Osteoblast (primary cell): Measurements from ENCODE around the gene KRTAP10-1. TPM values are rescaled to one million over a fixed set of nuclear protein-coding genes. Genes with fewer than 3 reads are reported as not detected.

Experiments
- DNase-seq: peaks from one replicate; pipeline ENCODE4 v3.0.0; 2011; ENCODE audit warnings: low spot score, mixed read lengths; ENCODE audit not compliant: insufficient read length; ENCODE audit errors: missing footprints
- H2AFZ ChIP-seq: 2 replicates; pipeline ENCODE4 v1.6.0; 2011; ENCODE audit warnings: mild to moderate bottlenecking, low read length
- H3K27ac ChIP-seq: 2 replicates; pipeline ENCODE4 v1.5.1; 2011; ENCODE audit warnings: mild to moderate bottlenecking, low read depth, low read length, moderate library complexity
- H3K27me3 ChIP-seq: 2 replicates; pipeline ENCODE4 v1.6.0; 2012; ENCODE audit warnings: mild to moderate bottlenecking, control low read depth, inconsistent platforms, low read length, moderate library complexity; ENCODE audit not compliant: insufficient read depth
- H3K36me3 ChIP-seq: 2 replicates; pipeline ENCODE4 v1.5.1; 2011; ENCODE audit warnings: mild to moderate bottlenecking, low read length, control low read depth, moderate library complexity; ENCODE audit not compliant: insufficient read depth
- H3K4me1 ChIP-seq: 2 replicates; pipeline ENCODE4 v1.5.1; 2011; ENCODE audit warnings: mild to moderate bottlenecking, low read length, control low read depth, moderate library complexity; ENCODE audit not compliant: insufficient read depth
- H3K4me2 ChIP-seq: 2 replicates; pipeline ENCODE4 v1.6.0; 2011; ENCODE audit warnings: mild to moderate bottlenecking, low read length; ENCODE audit not compliant: insufficient read depth
- H3K4me3 ChIP-seq: fragments of 200-600 bp; sonication (generic); 3 replicates; pipeline ENCODE4 v1.5.1; 2012; ENCODE audit warnings: mild to moderate bottlenecking, low read length, inconsistent platforms; ENCODE audit not compliant: insufficient read depth
- H3K79me2 ChIP-seq: 2 replicates; pipeline ENCODE4 v1.6.0; 2012; ENCODE audit warnings: mild to moderate bottlenecking, low read length, control low read depth, inconsistent platforms; ENCODE audit not compliant: insufficient read depth
- H3K9me3 ChIP-seq: 2 replicates; pipeline ENCODE4 v1.5.1; 2011; ENCODE audit warnings: low read depth, low read length, control low read depth
- H4K20me1 ChIP-seq: 2 replicates; pipeline ENCODE4 v1.6.0; 2012; ENCODE audit warnings: mild to moderate bottlenecking, low read length, control low read depth; ENCODE audit not compliant: insufficient read depth
- CTCF ChIP-seq: IDR thresholded peaks from 2 replicates; pipeline ENCODE4 v1.5.1; 2011; ENCODE audit warnings: mild to moderate bottlenecking, low read depth, low read length, moderate library complexity; ENCODE audit errors: extremely low read depth
- total RNA-seq: library from RNA; depleted of rRNA; stranded (reverse); fragments of >200 nt; gene quantifications from 2 replicates; pipeline ENCODE4 v1.2.3, GENCODE V29; 2012

KRTAP10-1 gene
- total RNA-seq, 1 donor, result not detected

GRCh38 chr21:44490405-44490804 lies 49.6 kb downstream of the KRTAP10-1 start:
- no peaks in the 10 kb centered on the region for H3K79me2 ChIP-seq
- H3K27ac ChIP-seq, result no peak overlapping the region
- H3K36me3 ChIP-seq, result no peaks in the 10 kb centered on the region
- H2AFZ ChIP-seq, result no peak overlapping the region
- no peak for TF ChIP-seq CTCF
- no peaks in the 10 kb centered on the region for H3K27me3 ChIP-seq
- H3K9me3 ChIP-seq, result peaks cover 14% of the 10 kb centered on the region
- H3K4me2 ChIP-seq, result no peak overlapping the region
- H3K4me3 ChIP-seq, result no peak overlapping the region
- H4K20me1 ChIP-seq, result no peaks in the 10 kb centered on the region
- no peak for DNase-seq
- H3K4me1 ChIP-seq, result no peaks in the 10 kb centered on the region

GRCh38 chr21:44489962-44490361 lies 50.0 kb downstream of the KRTAP10-1 start:
- no peak overlapping the region for H3K4me2 ChIP-seq
- H3K27ac ChIP-seq, result no peak overlapping the region
- H3K27me3 ChIP-seq, result no peaks in the 10 kb centered on the region
- no peaks in the 10 kb centered on the region for H3K4me1 ChIP-seq
- H3K9me3 ChIP-seq, result peaks cover 14% of the 10 kb centered on the region
- no peaks in the 10 kb centered on the region for H3K79me2 ChIP-seq
- no peaks in the 10 kb centered on the region for H3K36me3 ChIP-seq
- no peak for TF ChIP-seq CTCF
- no peaks in the 10 kb centered on the region for H4K20me1 ChIP-seq
- no peak overlapping the region for H3K4me3 ChIP-seq
- no peak overlapping the region for H2AFZ ChIP-seq
- no peak for DNase-seq

Other genes starting within 250 kb of the KRTAP10-1 start
- 93.1 and 114 TPM in 2 replicates for gene PFKL, start 240.1 kb downstream of the KRTAP10-1 start, total RNA-seq
- gene CFAP410, start 200.8 kb downstream of the KRTAP10-1 start, total RNA-seq, result 14.5 and 15.0 TPM in 2 replicates
- under 0.01 and 0.36 TPM in 2 replicates for gene TRPM2, start 186.6 kb downstream of the KRTAP10-1 start, total RNA-seq
- gene LRRC3, start 84.7 kb downstream of the KRTAP10-1 start, total RNA-seq, result 0.72 and 0.88 TPM in 2 replicates
- not detected in 2 replicates for gene KRTAP10-2, start 11.3 kb upstream of the KRTAP10-1 start, total RNA-seq
- not detected in 2 replicates for gene KRTAP10-3, start 18.6 kb upstream of the KRTAP10-1 start, total RNA-seq
- gene KRTAP10-4, start 33.5 kb upstream of the KRTAP10-1 start, total RNA-seq, result not detected in 2 replicates
- not detected in 2 replicates for gene KRTAP10-5, start 40.4 kb upstream of the KRTAP10-1 start, total RNA-seq
- not detected in 2 replicates for gene KRTAP10-6, start 52.3 kb upstream of the KRTAP10-1 start, total RNA-seq
- gene KRTAP10-7, start 60.4 kb upstream of the KRTAP10-1 start, total RNA-seq, result not detected in 2 replicates
- gene KRTAP10-8, start 71.9 kb upstream of the KRTAP10-1 start, total RNA-seq, result not detected in 2 replicates
- not detected in 2 replicates for gene KRTAP10-9, start 86.9 kb upstream of the KRTAP10-1 start, total RNA-seq
- gene KRTAP10-10, start 97.2 kb upstream of the KRTAP10-1 start, total RNA-seq, result not detected in 2 replicates
- not detected in 2 replicates for gene KRTAP10-11, start 106.2 kb upstream of the KRTAP10-1 start, total RNA-seq
- gene KRTAP12-4, start 114.5 kb upstream of the KRTAP10-1 start, total RNA-seq, result not detected in 2 replicates
- not detected in 2 replicates for gene KRTAP12-3, start 117.7 kb upstream of the KRTAP10-1 start, total RNA-seq
- not detected in 2 replicates for gene KRTAP12-2, start 126.7 kb upstream of the KRTAP10-1 start, total RNA-seq
- gene KRTAP12-1, start 142.0 kb upstream of the KRTAP10-1 start, total RNA-seq, result not detected in 2 replicates
- not detected in 2 replicates for gene KRTAP10-12, start 157.0 kb upstream of the KRTAP10-1 start, total RNA-seq
- gene TSPEAR, start 171.4 kb upstream of the KRTAP10-1 start, total RNA-seq, result not detected in 2 replicates